ENCODE results near the gene SLC47A1.
"Not testable (repeated sequence)": the region's sequence is repeated elsewhere in the genome, so short reads cannot be mapped to it uniquely, and the experiment has no call there.

The SLC47A1 gene

DNA sequence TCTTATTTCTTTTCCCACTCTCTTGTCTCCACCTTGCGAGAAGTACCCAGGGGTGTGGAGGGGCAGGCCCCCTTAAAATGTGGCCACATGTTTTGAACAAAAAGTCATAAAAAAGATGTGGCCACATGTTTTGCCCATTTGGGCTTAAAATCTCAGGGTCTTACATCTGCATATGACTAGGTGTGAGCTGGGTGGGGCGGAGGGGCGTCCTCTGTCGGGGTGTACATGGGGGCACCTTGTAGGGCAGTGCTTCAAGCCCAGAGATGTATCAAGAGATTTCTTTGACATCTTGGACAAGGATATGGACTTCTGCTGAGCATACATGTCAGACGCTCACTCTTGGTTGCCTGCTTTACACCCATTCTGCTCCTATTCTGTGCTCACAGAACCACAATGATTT lies 13.0 kb upstream of the SLC47A1 start:
- DNase-seq = no peak

DNA sequence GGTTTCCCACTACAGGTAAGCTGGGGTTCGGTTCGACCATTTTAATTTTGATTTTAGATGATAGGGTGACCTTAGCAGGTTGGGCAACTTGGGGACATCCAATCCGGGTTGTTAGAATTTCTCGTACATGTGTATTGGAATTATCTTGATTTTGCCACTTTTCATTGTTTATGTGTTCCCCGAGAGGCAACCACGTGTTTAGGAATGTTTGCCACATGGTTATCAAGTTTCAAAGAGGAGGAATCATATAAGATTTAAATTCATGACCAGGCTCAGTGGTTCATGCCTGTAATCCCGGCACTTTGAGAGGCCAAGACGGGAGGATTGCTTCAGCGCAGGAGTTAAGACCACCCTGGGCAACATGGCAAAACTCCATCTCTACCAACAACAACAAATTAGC lies 10.0 kb upstream of the SLC47A1 start:
- no peak for DNase-seq

DNA sequence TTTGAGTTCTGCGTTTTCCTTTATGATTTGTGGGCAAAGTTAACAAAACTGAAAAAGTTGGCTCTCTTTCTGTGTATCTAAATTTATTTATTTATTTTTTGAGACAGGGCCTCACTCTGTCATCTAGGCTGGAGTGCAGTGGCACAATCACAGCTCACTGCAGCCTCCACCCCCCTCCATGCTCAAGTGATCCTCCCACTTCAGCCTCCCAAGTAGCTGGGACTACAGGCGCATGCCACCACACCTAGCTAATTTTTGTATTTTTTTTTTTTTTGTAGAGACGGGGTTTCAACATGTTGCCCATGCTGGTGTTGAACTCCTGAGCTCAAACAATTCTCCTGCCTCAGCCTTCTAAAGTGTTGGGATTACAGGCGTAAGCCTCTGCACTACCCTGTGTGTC lies 6.7 kb upstream of the SLC47A1 start:
- not testable (repeated sequence) for DNase-seq

DNA sequence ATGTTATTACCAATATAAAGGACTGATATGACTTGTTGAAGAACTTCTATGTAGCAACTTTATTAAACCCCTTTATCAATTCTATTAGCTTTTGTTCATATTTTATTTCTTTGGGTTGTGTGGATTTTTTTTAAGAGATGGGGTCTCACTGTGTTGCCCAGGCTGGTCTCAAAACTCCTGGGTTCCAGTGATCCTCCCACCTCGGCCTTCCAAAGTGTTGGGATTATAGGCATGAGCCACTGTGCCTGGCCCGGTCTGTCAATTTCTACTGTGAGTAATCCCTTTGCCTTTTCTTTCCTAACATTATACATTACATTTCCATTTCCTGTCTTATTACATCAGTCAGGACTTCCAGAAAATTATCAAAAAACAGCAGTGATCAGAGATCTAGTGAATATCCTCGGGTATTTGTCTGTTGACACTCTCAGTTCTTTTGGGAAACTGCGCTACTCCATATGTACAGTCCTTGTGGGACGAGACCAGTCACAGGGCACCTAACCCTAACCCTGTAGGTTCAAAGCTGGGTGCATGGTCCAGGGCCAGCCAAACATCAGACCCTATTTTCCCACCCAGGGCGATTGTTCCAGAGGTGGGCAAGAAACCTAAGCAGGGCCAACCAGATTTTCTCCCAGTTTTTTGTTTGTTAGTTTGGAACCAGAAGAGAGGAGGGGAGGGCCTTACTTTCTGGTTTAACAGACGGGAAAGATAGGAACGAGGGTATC lies 1.7 kb upstream of the SLC47A1 start:
- DNase-seq = no peak

DNA sequence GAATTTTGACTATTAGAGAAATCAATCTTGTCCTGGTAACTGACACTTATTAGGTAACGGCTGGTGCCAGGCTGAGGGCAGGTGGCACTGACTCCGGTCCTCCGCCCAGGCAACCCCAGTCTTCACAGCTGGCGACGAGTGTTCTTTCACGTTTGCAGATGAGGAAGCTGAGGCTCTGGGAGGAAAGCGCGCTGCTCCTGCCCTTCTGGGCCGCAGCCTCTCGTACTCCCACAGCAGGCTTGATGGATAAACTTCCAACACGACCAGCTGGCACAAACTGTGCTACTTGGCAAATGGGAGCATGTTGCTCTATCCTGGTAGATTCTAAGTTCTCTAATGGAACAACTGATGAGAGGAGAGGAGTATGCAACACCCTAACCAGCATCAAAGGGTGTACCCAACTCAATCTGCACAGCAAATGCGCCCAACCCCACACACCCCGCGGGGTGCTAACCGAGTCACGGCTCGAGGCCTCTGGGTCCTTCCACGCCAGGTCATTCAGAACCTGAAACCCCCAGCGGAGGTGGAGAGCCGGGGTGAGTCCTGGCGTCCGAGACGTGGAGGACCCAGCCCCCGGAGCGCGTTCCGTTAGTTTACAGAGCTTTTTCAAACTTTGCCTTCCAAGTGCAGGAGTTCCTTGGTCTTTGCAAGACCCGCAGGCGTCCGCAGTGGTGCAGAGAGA lies 477 bp upstream of the SLC47A1 start:
- DNase-seq = no peak

DNA sequence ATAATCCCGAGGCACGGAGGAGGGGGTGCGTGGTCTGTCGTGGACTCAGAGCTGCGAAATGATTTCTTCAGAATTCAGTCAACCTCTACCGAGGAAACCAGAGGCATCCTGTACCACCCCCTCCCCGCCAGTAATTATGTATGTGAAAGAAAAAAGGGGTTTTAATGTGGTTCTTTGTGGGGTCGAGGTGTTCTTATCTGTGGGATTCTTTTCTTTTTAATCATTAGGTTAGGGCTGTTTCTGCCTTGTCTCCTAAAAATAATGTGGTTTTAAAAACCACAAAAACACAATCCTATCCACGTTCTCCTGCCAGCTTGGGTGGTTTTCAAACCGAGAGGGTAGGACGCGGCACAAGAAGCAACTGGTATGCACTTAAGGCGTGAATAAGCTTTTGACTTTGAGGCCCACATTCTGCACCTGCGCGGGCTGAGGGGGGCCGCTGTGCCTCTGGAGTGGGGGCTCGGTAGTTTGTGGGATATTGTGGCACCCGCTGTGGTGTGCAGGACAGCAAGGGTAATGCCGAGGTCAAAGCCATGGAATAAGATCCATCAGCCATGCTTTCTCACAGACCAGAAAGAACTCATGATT lies 1.0 kb downstream of the SLC47A1 start:
- DNase-seq = no peak

DNA sequence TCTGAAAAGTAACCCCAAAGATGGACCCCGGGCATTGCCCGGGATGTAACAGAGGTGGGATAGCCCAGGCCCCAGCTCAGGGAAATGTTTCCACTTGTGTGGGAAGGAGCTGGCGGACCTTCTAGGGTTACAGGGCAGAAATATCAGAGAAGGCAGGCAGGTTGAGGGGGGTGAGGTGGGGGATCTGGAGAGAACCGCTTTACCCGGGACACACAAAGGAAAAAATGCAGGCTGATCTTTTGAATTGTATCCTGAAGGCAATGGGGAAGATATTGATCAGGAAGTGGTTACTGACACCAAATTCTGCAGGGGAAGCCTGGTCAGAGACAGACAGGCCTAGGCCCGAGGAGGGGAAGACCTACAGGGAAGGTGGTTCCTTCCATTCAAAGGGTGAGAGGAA lies 3.5 kb downstream of the SLC47A1 start:
- DNase-seq = no peak

DNA sequence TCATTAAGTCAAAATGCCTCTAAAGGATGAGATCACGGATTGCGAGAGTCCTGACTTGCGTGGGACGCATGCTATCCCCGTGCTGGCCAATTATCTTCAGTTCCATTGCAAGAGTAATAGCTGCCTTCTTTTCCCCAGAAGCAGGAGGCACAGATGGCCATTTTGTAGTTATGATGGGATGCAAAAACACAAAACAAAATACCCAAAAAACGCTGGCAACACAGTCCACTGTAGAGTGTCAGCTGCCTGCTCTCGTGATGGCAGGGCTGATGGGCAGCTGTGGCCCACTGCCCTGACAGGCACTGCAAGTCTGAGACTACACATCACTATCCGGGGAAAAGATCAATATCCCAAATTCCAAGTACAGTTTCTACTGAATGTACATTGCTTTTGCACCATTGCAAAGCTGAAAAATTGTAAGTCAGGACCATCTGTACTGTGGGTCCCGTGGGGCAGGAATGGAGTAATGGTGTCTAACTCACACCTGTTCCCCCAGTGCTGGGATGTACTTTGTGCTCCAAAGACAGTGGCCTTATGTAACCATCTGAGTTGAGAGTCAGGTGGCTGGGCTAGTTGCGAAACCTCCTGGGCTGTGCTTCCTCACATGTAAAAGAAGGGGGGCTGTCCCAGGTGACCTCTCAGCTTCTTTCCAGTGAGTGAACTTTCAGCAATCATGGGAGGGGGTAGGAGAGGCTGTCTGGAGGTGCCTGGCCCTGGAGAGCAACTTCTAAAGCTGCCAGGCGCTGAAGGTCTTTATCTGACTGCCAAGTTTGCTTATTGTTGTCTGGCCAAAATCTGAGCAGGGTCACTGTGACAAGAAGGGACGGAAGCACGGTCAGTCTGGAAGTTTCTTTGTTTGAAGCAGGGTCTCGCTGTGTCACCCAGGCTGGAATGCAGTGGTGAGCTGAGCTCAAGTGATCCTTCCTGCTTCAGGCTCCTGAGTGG lies 4.7 kb downstream of the SLC47A1 start:
- DNase-seq = no peak

DNA sequence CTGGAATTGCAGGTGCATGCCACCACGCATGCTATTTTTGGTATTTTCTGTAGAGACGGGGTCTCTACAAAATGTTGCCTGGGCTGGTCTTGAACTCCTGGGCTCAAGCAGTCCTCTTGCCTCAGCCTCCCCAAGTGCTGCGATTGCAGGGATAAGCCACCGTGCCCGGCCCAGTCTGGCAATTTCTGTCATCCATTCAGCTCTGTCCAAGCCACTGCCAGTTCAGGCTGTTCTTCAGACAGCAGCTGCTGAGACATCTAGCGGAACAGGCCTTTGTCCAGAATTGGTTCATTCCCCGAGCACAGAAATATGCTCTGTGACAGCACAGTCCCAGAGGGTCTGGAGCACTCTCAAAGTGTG lies 5.4 kb downstream of the SLC47A1 start:
- no peak for DNase-seq

DNA sequence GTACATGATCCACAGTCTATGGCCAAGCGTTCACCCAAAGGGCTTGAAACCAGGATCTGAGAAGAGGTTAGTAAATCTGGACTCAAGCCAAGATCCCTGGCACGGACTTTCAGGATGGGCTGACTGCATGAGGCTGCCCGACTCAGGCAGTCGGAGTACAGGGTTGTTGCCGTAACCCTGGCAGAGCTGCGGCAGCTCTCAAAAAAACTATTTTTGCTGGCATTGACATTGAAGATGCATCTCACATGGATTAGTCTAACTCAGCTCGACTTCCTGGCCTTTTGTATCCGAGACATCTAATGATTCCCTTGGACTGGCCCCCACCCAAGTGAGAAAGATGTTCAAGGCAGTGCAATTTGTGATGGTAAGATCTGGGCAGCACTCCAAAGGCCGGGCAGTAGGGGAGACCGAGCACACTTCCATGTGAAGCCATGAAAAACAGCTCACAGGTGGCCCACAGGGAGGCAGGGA lies 6.2 kb downstream of the SLC47A1 start:
- DNase-seq = no peak

DNA sequence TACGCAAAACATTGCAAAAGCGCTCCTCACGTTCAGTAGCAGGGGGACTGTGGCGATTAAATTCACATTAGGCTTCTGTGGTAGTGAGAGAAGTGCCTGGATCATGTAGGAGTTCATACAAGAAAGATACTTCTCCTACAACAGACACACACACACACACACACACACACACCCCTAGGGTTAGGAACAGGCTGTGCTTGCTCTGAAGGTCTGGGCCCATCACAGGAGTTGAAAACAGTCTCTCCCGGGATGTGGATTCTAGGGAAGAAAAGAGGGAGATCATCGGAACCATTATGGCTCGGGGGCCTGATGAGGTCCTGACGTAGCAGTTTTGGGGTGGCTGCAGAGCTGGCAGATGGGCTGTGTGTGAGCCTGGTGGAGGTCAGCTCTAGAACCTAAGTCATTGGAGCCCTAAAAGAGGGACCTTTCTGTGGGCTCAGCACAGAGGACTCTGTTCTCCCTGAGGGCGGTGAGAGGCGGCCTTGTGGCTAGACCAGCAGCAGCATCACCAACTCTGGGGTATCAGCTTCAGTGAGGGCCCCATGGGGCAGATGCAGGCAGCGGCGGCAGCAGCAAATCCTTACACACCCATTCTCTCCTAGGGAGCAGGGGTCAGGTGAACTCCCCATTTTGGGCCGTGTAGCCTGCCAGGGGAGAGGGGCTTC lies 7.2 kb downstream of the SLC47A1 start:
- DNase-seq = no peak

DNA sequence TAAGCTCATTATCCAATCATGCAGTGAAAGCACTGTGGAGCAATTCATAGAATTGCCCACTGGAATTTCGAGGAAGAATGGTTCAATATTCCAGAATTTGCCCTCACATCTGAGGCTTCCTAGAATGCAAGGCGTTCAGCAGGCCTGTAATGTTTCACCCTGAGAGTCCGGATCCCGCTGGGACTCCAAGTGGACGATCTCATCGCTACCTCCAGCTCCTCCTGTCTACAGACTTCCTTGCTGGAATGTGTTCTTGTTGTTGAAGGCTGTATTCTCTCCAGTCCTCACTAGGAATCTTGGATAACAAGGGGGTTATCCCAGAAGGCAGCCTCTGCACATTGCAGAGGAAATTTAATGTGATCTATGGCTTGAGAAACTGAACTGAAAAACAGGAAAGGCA lies 7.8 kb downstream of the SLC47A1 start:
- DNase-seq = no peak

DNA sequence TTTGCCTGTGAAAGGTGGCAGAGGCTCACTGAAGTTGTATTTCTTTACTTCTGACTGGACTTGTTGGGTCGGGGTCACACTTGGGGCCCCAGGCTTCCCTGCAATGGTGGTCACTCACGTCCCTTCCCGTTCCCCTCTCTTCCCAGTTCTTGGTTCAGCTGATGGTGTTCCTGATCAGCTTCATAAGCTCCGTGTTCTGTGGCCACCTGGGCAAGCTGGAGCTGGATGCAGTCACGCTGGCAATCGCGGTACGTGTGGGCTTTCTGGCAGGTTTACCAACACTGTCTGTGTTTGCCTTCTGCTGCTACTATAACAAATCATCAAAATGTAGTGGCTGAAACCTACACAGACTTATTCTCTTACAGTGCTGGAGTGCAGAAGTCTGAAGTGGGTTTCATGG lies 8.6 kb downstream of the SLC47A1 start:
- DNase-seq = no peak

DNA sequence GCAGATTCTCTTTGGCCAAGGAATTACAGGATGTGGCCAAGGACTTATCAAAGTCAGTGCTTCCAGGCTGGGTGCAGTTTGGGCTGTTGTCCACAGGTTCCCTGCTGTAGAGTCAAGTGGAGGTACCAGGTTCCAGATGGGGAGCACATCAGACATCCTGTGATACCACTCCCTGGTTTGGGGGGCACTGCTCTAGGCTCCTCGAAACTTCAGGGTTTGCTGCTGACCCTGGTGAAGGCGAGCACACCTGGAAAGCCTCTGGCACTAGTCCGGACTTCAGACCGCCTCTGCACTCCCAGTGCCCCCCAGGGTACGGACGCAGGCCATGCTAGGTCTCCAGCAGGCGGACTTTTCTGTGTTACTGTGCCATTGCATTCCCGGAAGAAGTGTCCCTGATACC lies 10.7 kb downstream of the SLC47A1 start:
- no peak for DNase-seq

DNA sequence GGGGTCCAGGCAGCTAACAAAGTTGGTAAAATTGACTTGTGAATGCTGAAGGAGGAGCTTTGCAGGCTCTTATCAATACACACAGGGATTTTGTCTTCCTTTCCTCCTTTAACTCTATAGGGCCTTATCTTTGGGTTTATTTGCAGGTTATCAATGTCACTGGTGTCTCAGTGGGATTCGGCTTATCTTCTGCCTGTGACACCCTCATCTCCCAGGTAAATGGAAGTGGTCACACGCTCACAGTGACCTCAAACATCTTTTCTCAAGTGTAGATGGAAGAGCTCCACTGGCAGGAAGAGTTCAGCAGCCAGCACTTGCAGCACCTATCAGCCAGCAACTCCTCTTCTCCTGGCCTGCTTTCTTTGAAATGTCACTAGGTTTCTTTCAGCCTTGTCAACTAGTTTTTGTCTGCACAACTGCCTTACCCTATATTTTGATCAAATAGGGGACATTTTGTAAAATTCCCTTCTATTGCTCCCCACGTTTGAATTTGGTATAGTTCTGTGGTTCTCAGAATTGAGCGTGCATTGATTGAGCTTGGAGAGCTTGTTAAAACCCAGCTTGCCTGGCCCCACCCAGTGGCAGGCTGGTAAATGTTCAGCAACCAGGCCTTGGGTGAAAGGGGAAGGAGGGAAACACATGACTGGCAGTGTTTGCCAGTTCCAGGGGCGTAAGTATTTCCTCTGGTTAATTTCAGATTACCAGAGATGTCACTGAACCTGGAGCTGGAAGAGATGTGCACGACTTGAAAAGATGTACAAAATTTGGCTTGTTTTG lies 12.8 kb downstream of the SLC47A1 start:
- no peak for DNase-seq

DNA sequence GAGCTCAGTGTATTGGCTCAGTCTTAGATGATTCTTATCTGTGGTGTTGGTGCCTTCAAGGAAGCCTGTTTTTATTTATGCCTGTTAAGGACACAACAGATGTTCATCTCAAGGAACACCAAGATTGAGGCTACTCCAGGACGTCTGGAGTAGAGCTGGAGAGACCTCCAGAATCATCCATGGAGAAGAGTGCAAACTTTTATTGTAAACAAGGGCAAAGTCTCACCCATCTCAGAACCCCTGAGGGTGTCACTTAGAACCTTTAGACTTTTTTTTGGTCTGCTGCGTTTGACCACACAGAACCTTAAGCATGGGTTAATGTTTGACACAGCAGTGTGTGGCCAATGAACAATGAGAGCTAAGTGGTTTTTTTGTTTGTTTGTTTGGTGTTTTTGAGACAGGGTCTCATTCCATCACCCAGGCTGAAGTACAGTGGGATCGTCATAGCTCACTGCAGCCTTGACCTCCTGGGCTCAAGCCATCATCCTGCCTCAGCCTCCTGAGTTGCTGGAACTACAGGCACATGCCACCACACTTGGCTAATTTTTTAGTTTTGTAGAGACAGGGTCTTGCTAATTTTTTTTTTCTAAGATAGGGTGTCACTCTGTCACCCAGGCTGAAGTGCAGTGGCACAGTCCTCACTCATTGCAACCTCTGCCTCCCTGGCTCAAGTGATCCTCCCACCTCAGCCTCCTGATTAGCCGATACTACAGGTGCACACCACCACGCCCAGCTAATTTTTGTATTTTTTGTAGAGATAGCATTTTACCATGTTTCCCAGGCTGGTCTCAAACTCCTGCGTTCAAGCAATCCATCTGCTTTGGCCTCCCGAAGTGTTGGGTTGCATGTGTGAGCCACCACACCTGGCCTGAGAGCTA lies 16.3 kb downstream of the SLC47A1 start:
- DNase-seq = no peak

DNA sequence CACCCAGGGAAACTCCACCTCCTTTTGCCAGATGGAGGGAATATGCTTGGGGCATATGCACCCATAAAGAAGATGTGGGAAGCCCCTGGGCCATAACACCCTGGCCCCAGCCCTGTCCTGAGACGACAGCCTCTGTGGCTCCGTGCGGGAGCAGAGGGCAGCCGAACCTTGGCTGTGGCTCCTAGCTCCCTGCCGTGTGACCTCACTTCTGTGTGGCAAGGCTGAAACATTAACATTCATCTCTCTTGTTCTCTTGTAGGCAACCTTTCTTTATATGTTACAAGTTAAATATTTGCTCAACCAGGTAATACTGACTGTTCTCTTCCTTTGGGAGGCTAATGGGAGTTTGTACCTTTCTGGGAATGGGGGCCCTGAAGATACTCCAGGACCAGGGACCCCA lies 17.5 kb downstream of the SLC47A1 start:
- no peak for DNase-seq

DNA sequence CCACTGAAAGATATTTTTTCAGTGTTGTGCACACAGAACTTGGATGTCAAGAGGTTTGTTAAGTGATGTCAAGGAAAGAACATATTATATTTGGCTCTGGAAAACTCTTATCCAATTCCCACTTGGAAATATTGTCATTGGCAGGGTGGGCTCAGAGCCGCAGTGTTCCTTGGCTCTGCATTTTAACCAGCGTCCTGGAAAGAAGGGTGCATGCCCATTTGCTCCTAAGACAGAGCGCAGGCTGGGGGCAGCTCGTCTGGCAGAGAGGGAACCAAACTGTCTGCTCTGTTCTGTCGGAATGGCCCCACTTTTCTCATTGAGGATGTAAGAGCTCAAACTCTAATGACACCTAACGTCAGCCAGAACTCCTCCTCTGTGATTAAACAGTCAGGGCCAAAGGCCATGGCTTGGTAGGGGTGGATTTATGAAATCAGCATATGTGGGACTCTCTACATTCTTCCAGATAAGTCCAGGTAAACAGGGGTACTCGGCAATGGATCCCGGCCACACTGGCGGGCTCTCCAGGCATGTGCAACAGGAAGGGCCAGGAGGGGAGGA lies 18.0 kb downstream of the SLC47A1 start:
- no peak for DNase-seq

DNA sequence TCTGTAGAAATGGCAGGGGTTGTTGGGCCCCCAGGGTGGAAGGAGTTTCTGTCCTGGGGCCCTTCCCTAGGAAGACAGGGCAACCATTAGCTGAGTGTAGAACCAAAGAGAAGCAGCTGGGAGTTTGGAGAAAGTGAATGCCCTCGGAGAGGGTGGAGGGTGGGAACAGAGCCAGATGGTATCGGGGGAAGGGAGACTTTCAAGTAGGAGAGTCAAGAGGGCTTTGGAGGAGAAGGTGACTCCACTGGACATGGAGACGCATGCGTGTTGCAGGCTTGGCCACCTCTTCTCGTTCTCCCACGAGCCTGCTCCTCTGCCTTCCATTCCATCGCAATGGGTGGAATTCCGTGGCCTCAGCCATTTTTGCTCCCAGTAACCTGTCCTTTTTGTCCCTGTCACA lies 19.4 kb downstream of the SLC47A1 start:
- DNase-seq = no peak

DNA sequence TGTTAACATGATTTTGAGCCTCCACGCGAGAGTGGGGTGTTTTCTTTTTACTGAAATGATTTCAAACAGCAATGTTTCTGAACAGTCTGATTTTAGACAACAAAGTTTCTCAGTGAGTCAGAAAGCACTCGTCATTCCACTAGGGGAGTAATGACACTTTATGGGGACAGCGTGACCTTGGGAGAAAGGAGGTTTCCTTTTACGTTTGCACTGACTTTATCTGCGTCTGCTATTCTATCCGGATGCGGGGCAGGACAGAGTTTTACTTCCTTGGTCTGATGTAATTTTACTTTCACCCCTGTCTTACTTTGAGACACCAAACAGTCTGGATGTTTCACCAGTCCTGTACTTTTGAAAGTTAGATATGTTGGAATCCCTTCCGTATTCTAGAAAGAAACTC lies 20.7 kb downstream of the SLC47A1 start:
- no peak for DNase-seq

DNA sequence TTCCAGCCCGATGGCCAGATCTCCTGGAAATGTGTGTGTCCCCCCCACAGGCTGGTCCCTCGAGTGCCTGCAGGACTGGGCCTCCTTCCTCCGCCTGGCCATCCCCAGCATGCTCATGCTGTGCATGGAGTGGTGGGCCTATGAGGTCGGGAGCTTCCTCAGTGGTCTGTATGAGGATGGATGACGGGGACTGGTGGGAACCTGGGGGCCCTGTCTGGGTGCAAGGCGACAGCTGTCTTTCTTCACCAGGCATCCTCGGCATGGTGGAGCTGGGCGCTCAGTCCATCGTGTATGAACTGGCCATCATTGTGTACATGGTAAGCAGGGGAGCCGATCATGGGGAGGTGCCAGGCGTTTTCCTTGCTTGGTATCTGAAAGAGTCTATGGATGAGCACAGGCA lies 22.1 kb downstream of the SLC47A1 start:
- no peak for DNase-seq
